RWPE1 (cell line): Measurements from ENCODE around the gene ZNF484.
"Not testable (repeated sequence)": the region's sequence is repeated elsewhere in the genome, so short reads cannot be mapped to it uniquely, and the experiment has no call there.

Experiments
- CTCF ChIA-PET: fragments of 350-600 bp; sonication (Branson Sonifier 250); formaldehyde crosslinking; extraction: SDS; loops from one replicate; lab custom pipeline; 2021; lab: Yijun Ruan, JAX
- POLR2A ChIA-PET: fragments of 400-600 bp; formaldehyde crosslinking; extraction: SDS; loops from one replicate; lab custom pipeline; 2020; ENCODE audit warnings: antibody characterized with exemption; ENCODE audit not compliant: low non-redundant PET; lab: Yijun Ruan, JAX
- DNase-seq: peaks from one replicate; pipeline ENCODE4 v3.0.0; 2012; ENCODE audit warnings: low spot score
- H3K27ac ChIP-seq: fragments of 450-650 bp; 2 replicates; pipeline ENCODE4 v1.5.1; 2017
- CTCF ChIP-seq: fragments of 450-650 bp; conservative IDR thresholded peaks from 2 replicates; pipeline ENCODE4 v1.5.1; 2017; ENCODE audit warnings: low read depth, mild to moderate bottlenecking

ZNF484 gene

DNA sequence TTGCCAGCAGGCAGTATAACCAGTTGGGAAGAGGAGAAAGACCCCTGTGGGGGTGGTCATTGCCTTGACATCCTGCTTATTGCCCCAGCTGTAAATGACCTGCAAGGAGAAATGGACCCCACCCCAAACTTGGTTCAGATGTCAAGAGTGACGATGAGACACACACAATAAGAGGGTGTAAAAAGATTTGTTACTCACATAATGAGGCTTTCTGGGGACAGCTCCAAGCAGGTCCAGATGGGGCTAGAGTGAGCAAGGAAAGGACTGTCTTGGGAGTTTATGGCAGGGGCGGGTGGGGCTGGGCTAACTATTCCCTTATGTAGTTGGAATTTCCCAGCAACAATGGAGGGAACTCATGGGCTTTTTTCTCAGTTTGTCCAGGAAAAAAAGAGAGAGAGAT lies 24.1 kb downstream of the ZNF484 start:
- no peak overlapping the region for H3K27ac ChIP-seq
- DNase-seq, result no peak
- no peak for TF ChIP-seq CTCF
- POLR2A ChIA-PET, result no interaction called here
- CTCF ChIA-PET, result interaction anchor here (0.7 kb wide), 1 partner anchor 10 kb away, joined by 3 read pairs; no protein-coding TSS in a partner anchor

- DNase-seq, result no peak
- TF ChIP-seq CTCF, result no peak
- no peak overlapping the region for H3K27ac ChIP-seq
- ChIA-PET CTCF (interaction anchor here (0.6 kb wide), 1 partner anchor 378 kb away, joined by 3 read pairs; no protein-coding TSS in a partner anchor), POLR2A (no interaction called here)
Measured at GRCh38 chr9:92850898-92851297, 26.9 kb downstream of the ZNF484 start.

- ChIA-PET CTCF (interaction anchor here (0.6 kb wide), 1 partner anchor 215 kb away, joined by 3 read pairs; no protein-coding TSS in a partner anchor), POLR2A (interaction anchor here (0.5 kb wide), 1 partner anchor 355 kb away, joined by 3 read pairs; no protein-coding TSS in a partner anchor)
- not testable (repeated sequence) for H3K27ac ChIP-seq, DNase-seq
Measured at GRCh38 chr9:92848740-92849139, 29.1 kb downstream of the ZNF484 start.

DNA sequence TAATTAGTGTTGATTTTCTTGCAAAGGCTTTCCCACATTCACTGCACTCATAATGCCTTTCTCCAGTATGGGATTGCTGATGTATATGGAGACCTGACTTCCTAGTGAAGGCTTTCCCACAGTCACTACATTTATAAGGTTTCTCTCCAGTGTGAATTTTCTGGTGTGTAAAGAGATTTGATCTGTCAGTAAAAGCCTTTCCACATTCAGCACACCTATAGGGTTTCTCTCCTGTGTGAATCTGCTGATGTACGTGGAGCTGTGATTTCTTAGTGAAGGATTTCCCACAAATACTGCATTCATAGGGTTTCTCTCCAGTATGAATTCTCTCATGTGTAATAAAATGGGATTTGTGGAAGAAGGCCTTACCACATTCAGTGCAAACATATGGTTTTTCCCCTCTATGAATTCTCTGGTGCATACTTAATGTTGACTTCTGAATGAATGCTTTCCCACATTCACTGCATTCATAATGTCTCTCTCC lies 31.1 kb downstream of the ZNF484 start:
- ChIA-PET POLR2A (no interaction called here), CTCF (interaction anchor here (0.7 kb wide), 1 partner anchor 207 kb away, joined by 3 read pairs; no protein-coding TSS in a partner anchor)
- TF ChIP-seq CTCF, result no peak
- DNase-seq, result no peak
- no peak overlapping the region for H3K27ac ChIP-seq

GRCh38 chr9:92838411-92838810 lies 39.4 kb downstream of the ZNF484 start:
- CTCF ChIA-PET, POLR2A ChIA-PET, DNase-seq: not testable (repeated sequence)

DNA sequence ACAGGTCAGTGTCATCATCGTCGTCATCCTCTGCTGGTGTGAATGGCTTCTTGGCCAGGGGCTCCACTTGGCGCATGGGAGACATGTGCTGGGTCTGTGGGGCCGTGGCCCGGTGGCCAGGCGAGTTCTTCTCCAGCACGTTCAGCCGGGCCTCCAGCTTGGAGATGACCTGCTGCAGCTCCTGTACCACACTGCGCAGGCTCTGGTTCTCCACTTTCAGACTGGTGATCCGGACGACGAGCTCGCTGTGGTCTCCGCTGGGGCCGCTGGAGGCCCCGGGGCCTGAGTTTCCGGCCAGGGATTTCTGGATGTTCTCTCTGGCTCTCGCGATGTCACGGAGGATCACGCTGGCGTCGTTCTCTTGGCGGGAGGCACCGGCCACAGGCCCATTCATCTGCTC lies 40.6 kb downstream of the ZNF484 start:
- ChIA-PET CTCF (no interaction called here), POLR2A (no interaction called here)
- no peak overlapping the region for H3K27ac ChIP-seq
- DNase-seq, result no peak
- no peak for TF ChIP-seq CTCF

More at GRCh38 chr9:92838411-92838810, 39.4 kb downstream of the ZNF484 start:
- H3K27ac ChIP-seq, result not testable (repeated sequence)

GRCh38 chr9:92829420-92829819 lies 48.4 kb downstream of the ZNF484 start:
- no peak for TF ChIP-seq CTCF
- POLR2A ChIA-PET, result no interaction called here
- CTCF ChIA-PET, result no interaction called here
- no peak for DNase-seq
- H3K27ac ChIP-seq, result no peak overlapping the region

- DNase-seq, H3K27ac ChIP-seq, POLR2A ChIA-PET: not testable (repeated sequence)
- CTCF ChIA-PET, result interaction anchor here (0.7 kb wide), 1 partner anchor 19 kb away, joined by 3 read pairs; no protein-coding TSS in a partner anchor
Measured at GRCh38 chr9:92825065-92825464, 52.8 kb downstream of the ZNF484 start.
